ENCODE data around the gene PALLD. TPM values are rescaled to one million over a fixed set of nuclear protein-coding genes. Genes with fewer than 3 reads are reported as not detected.
"Not testable (repeated sequence)": the region's sequence is repeated elsewhere in the genome, so short reads cannot be mapped to it uniquely, and the experiment has no call there.

Gene PALLD
- total RNA-seq, 1 experiment from 2014 or later, result 18.3 TPM

DNA sequence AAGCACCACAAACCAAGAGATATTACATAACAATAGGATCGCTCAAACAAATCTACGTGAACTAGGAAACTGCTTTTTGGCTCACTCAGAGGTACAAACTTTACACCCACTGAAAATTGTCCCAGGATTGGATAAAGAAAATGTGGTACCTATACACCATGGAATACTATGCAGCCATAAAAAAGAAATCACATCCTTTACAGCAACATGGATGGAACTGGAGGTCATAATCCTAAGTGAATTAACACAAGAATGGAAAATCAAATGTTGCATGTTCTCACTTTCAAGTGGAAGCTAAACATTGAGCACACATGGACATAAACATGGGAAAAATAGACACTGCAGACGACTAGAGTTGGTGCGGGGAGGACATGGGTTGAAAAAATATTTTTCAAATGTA lies 305.4 kb downstream of the PALLD start:
- Histone ChIP-seq H2BK5ac (ENCODE audit: insufficient read length, low read length) (no peak overlapping the region), H2BK20ac (ENCODE audit: low read depth, low read length, poor library complexity, severe bottlenecking) (no peak overlapping the region), H3K79me1 (ENCODE audit: insufficient read depth, low read depth, low read length, poor library complexity, severe bottlenecking) (no peaks in the 10 kb centered on the region), H2BK120ac (ENCODE audit: low read depth, low read length, poor library complexity, severe bottlenecking) (no peak overlapping the region), H3K79me2 (ENCODE audit: insufficient read depth, low read length) (no peaks in the 10 kb centered on the region; the same call in 1 of the 2 replicates), H2BK12ac (ENCODE audit: insufficient read length, low read depth, low read length) (no peak overlapping the region), H4K5ac (ENCODE audit: insufficient read length, low read depth, low read length) (no peak overlapping the region), H4K20me1 (ENCODE audit: control insufficient read depth, insufficient read depth, insufficient read length) (no peaks in the 10 kb centered on the region), H2AK5ac (ENCODE audit: insufficient read length, low read length) (no peak overlapping the region), H3K9ac (ENCODE audit: extremely low read depth, insufficient read length, low read length) (no peak overlapping the region), H3K4me2 (ENCODE audit: insufficient read depth, insufficient read length, low read length) (no peak overlapping the region), H3K23ac (ENCODE audit: insufficient read length, low read depth, low read length) (no peak overlapping the region), H3K14ac (ENCODE audit: insufficient read depth, low read length) (no peak overlapping the region), H2AFZ (ENCODE audit: low read length) (no peak overlapping the region), H3K27me3 (ENCODE audit: insufficient read depth, low read length) (no peaks in the 10 kb centered on the region), H2BK15ac (ENCODE audit: low read depth, low read length) (no peak overlapping the region), H3K56ac (ENCODE audit: insufficient read length, low read depth, low read length) (no peak overlapping the region), H3K18ac (ENCODE audit: insufficient read length, low read depth, low read length) (no peak overlapping the region), H3K23me2 (ENCODE audit: insufficient read length, low read depth, low read length, poor library complexity, severe bottlenecking) (no peaks in the 10 kb centered on the region), H3K4ac (ENCODE audit: low read depth, low read length) (no peak overlapping the region), H4K91ac (ENCODE audit: insufficient read length, low read depth, low read length) (no peak overlapping the region), H3K27ac (ENCODE audit: insufficient read length, low read depth, low read length) (no peak overlapping the region), H3K4me1 (ENCODE audit: insufficient read depth, low read length) (0 out of 2 replicates have a peak, but pooled peaks cover 2% of the 10 kb centered on the region), H3K9me3 (ENCODE audit: control insufficient read depth, low read depth, low read length) (no peaks in the 10 kb centered on the region), H3T11ph (ENCODE audit: low read length) (no peak overlapping the region), H4K8ac (replicated peaks; ENCODE audit: insufficient read length, low read depth, low read length) (no peak overlapping the region)
- no CpG with 5 or more reads among the region's 4 CpGs for WGBS (ENCODE audit: extremely low coverage, insufficient read length, low lambda C conversion rate)
- TF ChIP-seq, protein P1, sequence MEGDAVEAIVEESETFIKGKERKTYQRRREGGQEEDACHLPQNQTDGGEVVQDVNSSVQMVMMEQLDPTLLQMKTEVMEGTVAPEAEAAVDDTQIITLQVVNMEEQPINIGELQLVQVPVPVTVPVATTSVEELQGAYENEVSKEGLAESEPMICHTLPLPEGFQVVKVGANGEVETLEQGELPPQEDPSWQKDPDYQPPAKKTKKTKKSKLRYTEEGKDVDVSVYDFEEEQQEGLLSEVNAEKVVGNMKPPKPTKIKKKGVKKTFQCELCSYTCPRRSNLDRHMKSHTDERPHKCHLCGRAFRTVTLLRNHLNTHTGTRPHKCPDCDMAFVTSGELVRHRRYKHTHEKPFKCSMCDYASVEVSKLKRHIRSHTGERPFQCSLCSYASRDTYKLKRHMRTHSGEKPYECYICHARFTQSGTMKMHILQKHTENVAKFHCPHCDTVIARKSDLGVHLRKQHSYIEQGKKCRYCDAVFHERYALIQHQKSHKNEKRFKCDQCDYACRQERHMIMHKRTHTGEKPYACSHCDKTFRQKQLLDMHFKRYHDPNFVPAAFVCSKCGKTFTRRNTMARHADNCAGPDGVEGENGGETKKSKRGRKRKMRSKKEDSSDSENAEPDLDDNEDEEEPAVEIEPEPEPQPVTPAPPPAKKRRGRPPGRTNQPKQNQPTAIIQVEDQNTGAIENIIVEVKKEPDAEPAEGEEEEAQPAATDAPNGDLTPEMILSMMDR (conservative IDR thresholded peaks at IDR 0.05), result no peak
- H3K9me3 Mint-ChIP-seq, result no peaks in the 10 kb centered on the region
- no peak for DNase-seq
- H3K4me3 Mint-ChIP-seq, result no peak overlapping the region
- H3K36me3 Mint-ChIP-seq (ENCODE audit: insufficient read depth in 1 of 3, low read depth in 3 of 3), result peaks cover 0 to 5% (median 4%) of the 10 kb centered on the region in 3 experiments; a peak in 1 of 7 replicates
- no peak overlapping the region for H3K27ac Mint-ChIP-seq
- H3K4me1 Mint-ChIP-seq, result peaks cover 26 to 34% of the 10 kb centered on the region in 2 experiments
- no peaks in the 10 kb centered on the region for H3K27me3 Mint-ChIP-seq (ENCODE audit: low read depth)

DNA sequence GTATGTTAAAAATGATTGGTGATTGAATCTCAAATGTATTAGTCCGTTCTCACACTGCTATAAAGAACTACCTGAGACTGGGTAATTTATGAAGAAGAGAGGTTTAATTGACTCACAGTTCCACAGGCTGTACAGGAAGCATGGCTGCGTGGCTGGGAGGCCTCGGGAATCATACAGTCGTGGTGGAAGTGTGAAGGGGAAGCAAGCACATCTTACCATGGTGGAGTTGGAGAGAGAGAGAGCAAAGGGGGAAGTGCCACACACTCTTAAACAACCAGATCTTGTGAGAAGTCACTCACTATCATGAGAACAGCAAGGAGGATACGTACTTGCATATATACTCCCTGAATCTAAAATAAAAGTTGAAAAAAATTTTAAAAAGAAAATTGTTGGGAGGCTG lies 306.2 kb downstream of the PALLD start:
- H3K27me3 ChIP-seq (ENCODE audit: insufficient read depth, low read length); H3T11ph ChIP-seq (ENCODE audit: low read length); H3K23me2 ChIP-seq (ENCODE audit: insufficient read length, low read depth, low read length, poor library complexity, severe bottlenecking); H3K4ac ChIP-seq (ENCODE audit: low read depth, low read length); H2BK20ac ChIP-seq (ENCODE audit: low read depth, low read length, poor library complexity, severe bottlenecking); H3K27ac ChIP-seq (ENCODE audit: insufficient read length, low read depth, low read length); H3K79me1 ChIP-seq (ENCODE audit: insufficient read depth, low read depth, low read length, poor library complexity, severe bottlenecking); H4K20me1 ChIP-seq (ENCODE audit: control insufficient read depth, insufficient read depth, insufficient read length); DNase-seq; H3K4me2 ChIP-seq (ENCODE audit: insufficient read depth, insufficient read length, low read length); H3K4me3 Mint-ChIP-seq; H3K56ac ChIP-seq (ENCODE audit: insufficient read length, low read depth, low read length); H2BK5ac ChIP-seq (ENCODE audit: insufficient read length, low read length); H3K4me1 ChIP-seq (ENCODE audit: insufficient read depth, low read length); H2BK12ac ChIP-seq (ENCODE audit: insufficient read length, low read depth, low read length); H2AFZ ChIP-seq (ENCODE audit: low read length); H3K27me3 Mint-ChIP-seq (ENCODE audit: low read depth); H2BK15ac ChIP-seq (ENCODE audit: low read depth, low read length); H3K9ac ChIP-seq (ENCODE audit: extremely low read depth, insufficient read length, low read length); H3K14ac ChIP-seq (ENCODE audit: insufficient read depth, low read length); H4K91ac ChIP-seq (ENCODE audit: insufficient read length, low read depth, low read length); H3K36me3 Mint-ChIP-seq (ENCODE audit: insufficient read depth in 1 of 3, low read depth in 3 of 3); H2AK5ac ChIP-seq (ENCODE audit: insufficient read length, low read length); H3K79me2 ChIP-seq (ENCODE audit: insufficient read depth, low read length); H3K9me3 Mint-ChIP-seq; H3K18ac ChIP-seq (ENCODE audit: insufficient read length, low read depth, low read length); H3K9me3 ChIP-seq (ENCODE audit: control insufficient read depth, low read depth, low read length); H4K5ac ChIP-seq (ENCODE audit: insufficient read length, low read depth, low read length); H4K8ac ChIP-seq (replicated peaks; ENCODE audit: insufficient read length, low read depth, low read length); H3K23ac ChIP-seq (ENCODE audit: insufficient read length, low read depth, low read length): not testable (repeated sequence)
- Mint-ChIP-seq H3K27ac (peak overlapping the region; percentile 73 to 95 (median 92)), H3K4me1 (peaks cover 26 to 29% of the 10 kb centered on the region in 2 experiments)
- no CpG with 5 or more reads among the region's 5 CpGs for WGBS (ENCODE audit: extremely low coverage, insufficient read length, low lambda C conversion rate)
- peak overlapping the region; percentile 88 for H2BK120ac ChIP-seq (ENCODE audit: low read depth, low read length, poor library complexity, severe bottlenecking)

All from H9 (cell line).